HepG2 (cell line): ENCODE measurements around the gene CA9. TPM values are rescaled to one million over a fixed set of nuclear protein-coding genes. Genes with fewer than 3 reads are reported as not detected.
A peak's percentile ranks its signal among the peaks of the same experiment; 100 is the strongest.

Experiments used
- ATAC-seq: fragments of 200-7000 bp; cut with Tn5 transposase; 3 replicates; pipeline ENCODE4 v1.9.1; 2020; ENCODE audit warnings: mild to moderate bottlenecking, moderate library complexity
- BruUV-seq: library from RNA; stranded (reverse); fragments of 400-500 nt; replicated peaks from 2 replicates; lab custom pipeline; 2021; lab: Mats Ljungman, UMichigan
- CTCF ChIA-PET: fragments of 300-600 bp; formaldehyde crosslinking; extraction: SDS; loops from one replicate; lab custom pipeline; 2021; ENCODE audit warnings: low total read pairs, inconsistent platforms, low intra/inter-chr PET ratio; lab: Yijun Ruan, JAX
- POLR2A ChIA-PET: fragments of 350-600 bp; sonication (Branson Sonifier 250); formaldehyde crosslinking; loops from one replicate; lab custom pipeline; 2020; ENCODE audit warnings: antibody characterized with exemption, inconsistent platforms; lab: Yijun Ruan, JAX
- DNase-seq: peaks from one replicate; pipeline ENCODE4 v3.0.0-alpha.2; 2015; ENCODE audit warnings: low spot score
- FAIRE-seq: peaks from 3 replicates; lab custom pipeline; 2011; peaks lifted over from hg19 to GRCh38; lab: Jason Lieb, UNC
- H2AFZ ChIP-seq: one replicate; pipeline ENCODE4 v1.6.1; 2011; ENCODE audit warnings: low read length, inconsistent platforms
- H3K27ac ChIP-seq: fragments of 300-600 bp; 3 replicates; pipeline ENCODE4 v1.8.0; 2011; ENCODE audit warnings: mixed run types, mild to moderate bottlenecking, mixed read lengths, low read length, inconsistent platforms; ENCODE audit not compliant: insufficient read depth; ENCODE audit errors: extremely low read length
- H3K27me3 ChIP-seq, 2 experiments: fragments of 200-600 bp in 1 of 2; 2 replicates in 1 of 2; 3 replicates in 1 of 2; pipeline versions ENCODE4 v1.6.0 to v1.8.0; 2011; ENCODE audit warnings: low read length in 2 of 2, mild to moderate bottlenecking in 2 of 2, moderate library complexity in 2 of 2, inconsistent platforms in 1 of 2; ENCODE audit not compliant: insufficient read depth in 2 of 2, control insufficient read depth in 1 of 2
- H3K36me3 ChIP-seq, 2 experiments: fragments of 200-600 bp in 1 of 2; replicated peaks in 1 of 2; 2 replicates in 1 of 2; 3 replicates in 1 of 2; pipeline versions ENCODE4 v1.5.1 to v1.8.0; 2011; ENCODE audit warnings: low read length in 2 of 2, inconsistent platforms in 1 of 2; ENCODE audit not compliant: insufficient read depth in 2 of 2, control insufficient read depth in 1 of 2
- H3K4me1 ChIP-seq: 2 replicates; pipeline ENCODE4 v1.5.1; 2012; ENCODE audit warnings: low read length, inconsistent platforms; ENCODE audit not compliant: insufficient read depth
- H3K4me2 ChIP-seq: 2 replicates; pipeline ENCODE4 v1.6.0; 2011; ENCODE audit warnings: low read depth, low read length, inconsistent platforms
- H3K4me3 ChIP-seq, 3 experiments: fragments of 200-600 bp in 1 of 3; sonication (generic), shearing (Covaris generic) in 1 of 3; replicated peaks in 1 of 3; 2 replicates each; pipeline ENCODE4 v1.5.1; 2011 to 2016; ENCODE audit warnings: low read length in 3 of 3, inconsistent platforms in 2 of 3, low read depth in 2 of 3, mild to moderate bottlenecking in 2 of 3, control low read depth in 1 of 3, mixed read lengths in 1 of 3; ENCODE audit not compliant: insufficient read depth in 1 of 3
- H3K79me2 ChIP-seq: one replicate; pipeline ENCODE4 v1.6.1; 2011; ENCODE audit warnings: low read length, inconsistent platforms; ENCODE audit not compliant: insufficient read depth
- H3K9ac ChIP-seq: 2 replicates; pipeline ENCODE4 v1.6.0; 2011; ENCODE audit warnings: mild to moderate bottlenecking, low read depth, low read length, inconsistent platforms; ENCODE audit not compliant: insufficient read depth
- H3K9me3 ChIP-seq: 2 replicates; pipeline ENCODE4 v1.5.1; 2012; ENCODE audit warnings: mild to moderate bottlenecking, low read length
- H4K20me1 ChIP-seq: 2 replicates; pipeline ENCODE4 v1.6.0; 2011; ENCODE audit warnings: inconsistent platforms, mild to moderate bottlenecking, low read length, moderate library complexity; ENCODE audit not compliant: insufficient read depth
- IRF2 ChIP-seq: IDR thresholded peaks from 2 replicates; pipeline ENCODE4 v1.6.1; 2018; ENCODE audit warnings: missing genetic modification reagents, missing compliant biosample characterization
- TFE3 ChIP-seq: IDR thresholded peaks from 2 replicates; pipeline ENCODE4 v1.6.1; 2016
- ZNF451 ChIP-seq: sonication (generic); formaldehyde crosslinking; IDR thresholded peaks from 2 replicates; pipeline ENCODE4 v1.5.0; 2020; ENCODE audit warnings: mild to moderate bottlenecking, missing genetic modification reagents
- ZNF672 ChIP-seq: sonication (generic); formaldehyde crosslinking; IDR thresholded peaks from 2 replicates; pipeline ENCODE4 v1.8.1; 2022; ENCODE audit warnings: missing genetic modification reagents
- WGBS: methylation state at CpG from one replicate; pipeline ENCODE4 v1.1.6; 2017; ENCODE audit warnings: low lambda C conversion rate; 5-methylcytosine and 5-hydroxymethylcytosine counted together
- in situ Hi-C: cut with HindIII; loops from 2 replicates; pipeline ENCODE4 v1.10.0; 2017; ENCODE audit warnings: low pct_unique_long_range_greater_than_20kb; ENCODE audit not compliant: extremely low pct_ligation_motif_present
- intact Hi-C: fragments of 100-400 bp; cut with micrococcal nuclease; formaldehyde crosslinking; loops from one replicate; pipeline ENCODE4 v1.10.0; 2022; ENCODE audit not compliant: unreplicated experiment
- polyA plus RNA-seq, 8 experiments: library from polyadenylated mRNA; depleted of rRNA in 3 of 8; stranded (reverse) in 7 of 8; unstranded in 1 of 8; fragments of >200 nt; fragmentation: Illumina TruSeq in 4 of 8; extraction: Trizol in 4 of 8; gene quantifications; 2 replicates each; pipeline versions ENCODE4 v1.2.1 to v1.2.3, GENCODE V29; 2011 to 2016; ENCODE audit warnings: low read depth in 4 of 8, missing spikeins in 1 of 8, mixed read lengths in 1 of 8; ENCODE audit not compliant: insufficient read depth in 1 of 8
- total RNA-seq, 5 experiments: library from RNA; depleted of rRNA; stranded (reverse); fragments of >200 nt; fragmentation: Illumina TruSeq; extraction: Trizol; gene quantifications; 2 replicates each; pipeline ENCODE4 v1.2.3, GENCODE V29; 2016; ENCODE audit warnings: low read depth in 1 of 5
- TF ChIP-seq, protein P1 (sequence below): sonication (generic); formaldehyde crosslinking; IDR thresholded peaks from 2 replicates; pipeline ENCODE4 v1.4.0; 2020; ENCODE audit warnings: mild to moderate bottlenecking, missing genetic modification reagents
- TF ChIP-seq, protein P2 (sequence below): IDR thresholded peaks from 2 replicates; pipeline ENCODE4 v1.6.1; 2016; ENCODE audit warnings: control low read depth

The CA9 gene
- total and polyA plus RNA-seq, 2 of the 13 experiments (the other 11 are each of a cell fraction or from before 2014, with no cell fraction given): 0.13 to 152 TPM

DNA sequence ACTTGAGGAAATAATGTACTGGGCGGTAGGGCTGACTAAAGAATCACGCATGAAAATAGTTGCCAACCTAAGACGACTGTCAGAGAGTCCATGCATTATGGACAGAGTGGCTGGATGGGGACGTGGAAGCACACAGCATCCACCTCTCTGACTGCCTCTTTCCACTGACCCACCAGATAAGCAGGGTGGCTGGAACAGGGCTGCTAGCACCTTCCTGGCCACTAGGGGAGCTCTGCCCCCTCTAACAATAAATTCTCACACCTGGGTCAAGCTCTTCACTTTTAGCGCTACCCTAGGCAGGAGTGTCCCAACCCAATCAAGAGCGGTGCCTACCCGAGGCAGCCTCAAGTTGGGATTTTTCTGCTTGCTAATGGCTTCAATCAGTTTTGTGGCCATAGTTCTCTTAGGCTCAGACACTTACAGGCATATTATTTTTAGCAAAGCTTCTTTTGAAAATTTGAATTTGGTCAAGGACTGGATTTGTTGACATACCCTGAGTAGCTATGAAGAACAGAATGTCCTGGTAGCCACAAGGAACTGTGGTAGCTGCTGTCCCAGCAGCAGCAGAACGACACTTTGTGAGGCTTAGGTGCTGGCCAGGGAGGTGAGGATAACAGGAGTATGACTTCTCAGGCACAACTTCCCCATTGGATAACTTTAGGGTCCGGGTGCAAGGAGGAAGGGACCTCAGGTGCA is 22.9 kb downstream of the CA9 start (continued):
- TF ChIP-seq TFE3 (CRISPR knock-in tag): no peak
- TF ChIP-seq, protein P1, sequence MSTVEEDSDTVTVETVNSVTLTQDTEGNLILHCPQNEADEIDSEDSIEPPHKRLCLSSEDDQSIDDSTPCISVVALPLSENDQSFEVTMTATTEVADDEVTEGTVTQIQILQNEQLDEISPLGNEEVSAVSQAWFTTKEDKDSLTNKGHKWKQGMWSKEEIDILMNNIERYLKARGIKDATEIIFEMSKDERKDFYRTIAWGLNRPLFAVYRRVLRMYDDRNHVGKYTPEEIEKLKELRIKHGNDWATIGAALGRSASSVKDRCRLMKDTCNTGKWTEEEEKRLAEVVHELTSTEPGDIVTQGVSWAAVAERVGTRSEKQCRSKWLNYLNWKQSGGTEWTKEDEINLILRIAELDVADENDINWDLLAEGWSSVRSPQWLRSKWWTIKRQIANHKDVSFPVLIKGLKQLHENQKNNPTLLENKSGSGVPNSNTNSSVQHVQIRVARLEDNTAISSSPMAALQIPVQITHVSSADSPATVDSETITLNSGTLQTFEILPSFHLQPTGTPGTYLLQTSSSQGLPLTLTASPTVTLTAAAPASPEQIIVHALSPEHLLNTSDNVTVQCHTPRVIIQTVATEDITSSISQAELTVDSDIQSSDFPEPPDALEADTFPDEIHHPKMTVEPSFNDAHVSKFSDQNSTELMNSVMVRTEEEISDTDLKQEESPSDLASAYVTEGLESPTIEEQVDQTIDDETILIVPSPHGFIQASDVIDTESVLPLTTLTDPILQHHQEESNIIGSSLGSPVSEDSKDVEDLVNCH (CRISPR knock-in tag): no peak

GRCh38 chr9:35697486-35697885 is 23.8 kb downstream of the CA9 start:
- no peak for TF ChIP-seq ZNF672 (CRISPR knock-in tag)
- no peak for TF ChIP-seq IRF2 (CRISPR knock-in tag)
- TF ChIP-seq, protein P2, sequence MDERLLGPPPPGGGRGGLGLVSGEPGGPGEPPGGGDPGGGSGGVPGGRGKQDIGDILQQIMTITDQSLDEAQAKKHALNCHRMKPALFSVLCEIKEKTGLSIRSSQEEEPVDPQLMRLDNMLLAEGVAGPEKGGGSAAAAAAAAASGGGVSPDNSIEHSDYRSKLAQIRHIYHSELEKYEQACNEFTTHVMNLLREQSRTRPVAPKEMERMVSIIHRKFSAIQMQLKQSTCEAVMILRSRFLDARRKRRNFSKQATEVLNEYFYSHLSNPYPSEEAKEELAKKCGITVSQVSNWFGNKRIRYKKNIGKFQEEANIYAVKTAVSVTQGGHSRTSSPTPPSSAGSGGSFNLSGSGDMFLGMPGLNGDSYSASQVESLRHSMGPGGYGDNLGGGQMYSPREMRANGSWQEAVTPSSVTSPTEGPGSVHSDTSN: no peak
- TF ChIP-seq ZNF451 (CRISPR knock-in tag): no peak
- no peak overlapping the region for H3K4me2 ChIP-seq
- no peaks in the 10 kb centered on the region for H3K9me3 ChIP-seq
- H3K27me3 ChIP-seq: no peaks in the 10 kb centered on the region
- H4K20me1 ChIP-seq: no peaks in the 10 kb centered on the region
- H3K79me2 ChIP-seq: no peaks in the 10 kb centered on the region
- WGBS: 97% methylated on average over 11 of the region's 14 CpGs
- peaks cover 17% of the 10 kb centered on the region for H3K4me1 ChIP-seq
- no peak overlapping the region for H3K4me3 ChIP-seq
- BruUV-seq: TSS peak; percentile 68
- FAIRE-seq (no peak), ATAC-seq (no peak), DNase-seq (no peak)
- ChIA-PET POLR2A (interaction anchor here (0.9 to 2.3 kb wide), 6 partner anchors 9 to 51 kb away, joined by 5 to 12 read pairs (median 9); partner anchors contain the start of genes CREB3, GBA2, RGP1 and TLN1), CTCF (interaction anchor here (1.5 kb wide), 1 partner anchor 32 kb away, joined by 5 read pairs; the partner anchor contains the start of gene ARHGEF39)
- intact Hi-C loops (loop anchor here (2.0 to 10.0 kb wide), 2 partner anchors 37 to 53 kb away; no protein-coding TSS in a partner anchor), in situ Hi-C loops (loop anchor here (5.0 kb wide), 1 partner anchor 35 kb away; no protein-coding TSS in a partner anchor)
- no peak overlapping the region for H2AFZ ChIP-seq
- peaks cover 27 to 55% of the 10 kb centered on the region in 2 experiments for H3K36me3 ChIP-seq
- H3K27ac ChIP-seq: no peak overlapping the region
- H3K9ac ChIP-seq: no peak overlapping the region
